Endothelial cell of umbilical vein (primary cell): ENCODE results near the gene RNF144B. TPM values are rescaled to one million over a fixed set of nuclear protein-coding genes. Genes with fewer than 3 reads are reported as not detected.
A peak's percentile ranks its signal among the peaks of the same experiment; 100 is the strongest.

Experiments used
- BruUV-seq: library from RNA; stranded (reverse); fragments of 400-500 nt; replicated peaks from 2 replicates; lab custom pipeline; 2021; lab: Mats Ljungman, UMichigan
- CTCF ChIA-PET: fragments of 300-600, 350-600 bp; sonication (Branson Sonifier 250); formaldehyde crosslinking; loops from one replicate; lab custom pipeline; 2021; ENCODE audit warnings: antibody characterized with exemption, inconsistent platforms; lab: Charles Lee
- POLR2A ChIA-PET: fragments of 300-600, 350-600 bp; sonication (Branson Sonifier 250); formaldehyde crosslinking; loops from one replicate; lab custom pipeline; 2021; ENCODE audit warnings: antibody characterized with exemption, inconsistent platforms; lab: Charles Lee
- DNase-seq: peaks from one replicate; pipeline ENCODE4 v3.0.0-alpha.2; 2011; ENCODE audit warnings: low read depth, low spot score
- FAIRE-seq: peaks from 2 replicates; lab custom pipeline; 2011; peaks lifted over from hg19 to GRCh38; lab: Jason Lieb, UNC
- H2AFZ ChIP-seq: 2 replicates; pipeline ENCODE4 v1.6.0; 2012; ENCODE audit warnings: low read depth, low read length, control low read depth, inconsistent platforms
- H3K27ac ChIP-seq: 2 replicates; pipeline ENCODE4 v1.5.1; 2011; ENCODE audit warnings: low read depth, mild to moderate bottlenecking, control low read depth, low read length, moderate library complexity; ENCODE audit not compliant: insufficient read depth
- H3K27me3 ChIP-seq, 2 experiments: 2 replicates each; pipeline versions ENCODE4 v1.6.0 to v1.6.1; 2011; ENCODE audit warnings: low read length in 2 of 2, mixed read lengths in 1 of 2; ENCODE audit not compliant: control insufficient read depth in 2 of 2, insufficient read depth in 2 of 2
- H3K36me3 ChIP-seq, 2 experiments: 2 replicates in 1 of 2; 3 replicates in 1 of 2; pipeline ENCODE4 v1.5.1; 2011; ENCODE audit warnings: low read length in 2 of 2, mild to moderate bottlenecking in 1 of 2, moderate library complexity in 1 of 2; ENCODE audit not compliant: control insufficient read depth in 2 of 2, insufficient read depth in 2 of 2; ENCODE audit errors: extremely low read depth in 1 of 2
- H3K4me1 ChIP-seq: 3 replicates; pipeline ENCODE4 v1.5.1; 2011; ENCODE audit warnings: mild to moderate bottlenecking, low read length; ENCODE audit not compliant: control insufficient read depth, insufficient read depth; ENCODE audit errors: extremely low read depth
- H3K4me2 ChIP-seq: 2 replicates; pipeline ENCODE4 v1.6.1; 2011; ENCODE audit warnings: low read length, control low read depth, mixed read lengths; ENCODE audit not compliant: insufficient read depth
- H3K4me3 ChIP-seq, 3 experiments: fragments of 200-600 bp in 1 of 3; sonication (generic), shearing (Covaris generic) in 1 of 3; replicated peaks in 1 of 3; 2 replicates each; pipeline ENCODE4 v1.5.1; 2011 to 2016; ENCODE audit warnings: control low read depth in 3 of 3, low read length in 3 of 3, mild to moderate bottlenecking in 2 of 3, inconsistent platforms in 1 of 3, low read depth in 1 of 3, moderate library complexity in 1 of 3; ENCODE audit not compliant: insufficient read depth in 1 of 3
- H3K79me2 ChIP-seq: 2 replicates; pipeline ENCODE4 v1.6.0; 2012; ENCODE audit warnings: low read length, inconsistent platforms; ENCODE audit not compliant: control insufficient read depth, insufficient read depth
- H3K9ac ChIP-seq: replicated peaks from 2 replicates; pipeline ENCODE3; 2011; ENCODE audit warnings: low read length, control low read depth; ENCODE audit not compliant: insufficient read depth; ENCODE audit errors: extremely low read depth
- H3K9me1 ChIP-seq: replicated peaks from 3 replicates; pipeline ENCODE4 v1.6.0; 2011; ENCODE audit warnings: mild to moderate bottlenecking, low read length; ENCODE audit not compliant: control insufficient read depth, insufficient read depth; ENCODE audit errors: extremely low read depth
- H3K9me3 ChIP-seq: replicated peaks from 2 replicates; pipeline ENCODE4 v1.5.1; 2012; ENCODE audit warnings: low read length, inconsistent platforms; ENCODE audit not compliant: control insufficient read depth, insufficient read depth
- H4K20me1 ChIP-seq: replicated peaks from 2 replicates; pipeline ENCODE3; 2011; ENCODE audit warnings: mild to moderate bottlenecking, low read length; ENCODE audit not compliant: control insufficient read depth, insufficient read depth; ENCODE audit errors: extremely low read depth
- EZH2 ChIP-seq: IDR thresholded peaks from 2 replicates; pipeline ENCODE4 v1.6.1; 2012; ENCODE audit warnings: borderline replicate concordance, low read depth, mild to moderate bottlenecking, moderate library complexity, low read length, inconsistent platforms; ENCODE audit not compliant: severe bottlenecking
- FOS ChIP-seq: IDR thresholded peaks from 2 replicates; pipeline ENCODE4 v1.6.1; 2011; ENCODE audit warnings: mild to moderate bottlenecking, low read length, moderate library complexity, borderline replicate concordance; ENCODE audit not compliant: insufficient read depth
- GATA2 ChIP-seq: IDR thresholded peaks from 2 replicates; pipeline ENCODE4 v1.7.0; 2011; ENCODE audit warnings: low read depth, mild to moderate bottlenecking, moderate library complexity, mixed read lengths, low read length; ENCODE audit not compliant: insufficient read length, insufficient read depth
- JUN ChIP-seq: IDR thresholded peaks from 2 replicates; pipeline ENCODE4 v1.6.1; 2011; ENCODE audit warnings: borderline replicate concordance, low read depth; ENCODE audit not compliant: insufficient read length, insufficient read depth
- POLR2A ChIP-seq: IDR thresholded peaks from 2 replicates; pipeline ENCODE4 v1.6.1; 2012; ENCODE audit warnings: low read depth, mild to moderate bottlenecking, control low read depth, low read length
- POLR2AphosphoS5 ChIP-seq: IDR thresholded peaks from 2 replicates; pipeline ENCODE4 v1.6.1; 2012; ENCODE audit warnings: low read depth, mild to moderate bottlenecking, control low read depth, low read length, moderate library complexity; ENCODE audit not compliant: insufficient read depth
- dilution Hi-C: fragments of 300-500 bp; cut with MboI; formaldehyde crosslinking; loops from one replicate; pipeline ENCODE4 v1.15.0; 2019; ENCODE audit warnings: low sequenced_read_pairs; ENCODE audit not compliant: extremely low pct_ligation_motif_present
- intact Hi-C: fragments of 100-400 bp; cut with micrococcal nuclease; formaldehyde crosslinking; loops from one replicate; pipeline ENCODE4 v1.10.0; 2022
- polyA plus RNA-seq, 4 experiments: library from polyadenylated mRNA; depleted of rRNA in 3 of 4; stranded (reverse) in 3 of 4; unstranded in 1 of 4; fragments of >200 nt; gene quantifications; 2 replicates each; pipeline versions ENCODE4 v1.2.1 to v1.2.3, GENCODE V29; 2011 to 2012; ENCODE audit warnings: missing spikeins in 1 of 4
- total RNA-seq: library from RNA; stranded (reverse); gene quantifications from 2 replicates; pipeline ENCODE4 v1.2.3, GENCODE V29; 2021
- TF ChIP-seq, protein P1 (sequence below), 2 donors: IDR thresholded peaks; 1 replicate in 1 of 2; 2 replicates in 1 of 2; pipeline ENCODE4 v1.5.1; 2011; ENCODE audit warnings: low read length in 2 of 2, mild to moderate bottlenecking in 2 of 2, moderate library complexity in 2 of 2, control low read depth in 1 of 2, inconsistent platforms in 1 of 2, low read depth in 1 of 2; ENCODE audit not compliant: insufficient read depth in 1 of 2; ENCODE audit errors: extremely low read depth in 1 of 2
- TF ChIP-seq, protein P2 (sequence below): IDR thresholded peaks from 2 replicates; pipeline ENCODE4 v1.6.1; 2011; ENCODE audit not compliant: insufficient read depth, insufficient read length

Gene RNF144B
- total and polyA plus RNA-seq, 2 donors (not counting 3 experiments of a cell fraction or from before 2014, with no cell fraction given), result 18.1 to 97.3 TPM

DNA sequence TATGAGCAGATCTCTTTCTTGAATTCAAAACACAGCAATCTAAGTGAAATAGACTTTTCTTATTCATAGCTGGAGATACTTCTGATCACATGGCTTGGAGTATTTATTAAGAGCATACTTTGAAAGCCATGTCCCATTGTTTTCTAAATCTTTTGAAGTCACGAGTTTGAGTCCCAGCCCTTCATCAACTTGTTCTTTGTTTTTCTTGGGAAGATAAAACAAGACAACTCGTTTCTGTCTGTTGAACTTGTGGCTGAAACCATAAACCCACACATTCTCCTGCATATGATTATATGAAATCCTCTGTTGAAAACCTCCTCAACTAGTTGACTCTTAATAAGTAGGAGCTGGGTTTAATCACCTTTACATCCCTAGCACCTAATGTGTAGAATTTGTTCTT is 3.3 kb downstream of the RNF144B start:
- no peaks in the 10 kb centered on the region for H3K36me3 ChIP-seq
- dilution Hi-C loops, result no loop called here
- FAIRE-seq, result no peak
- BruUV-seq, result no TSS peak
- no peak overlapping the region for H2AFZ ChIP-seq
- peak overlapping the region; percentile 10 for H3K27ac ChIP-seq
- H3K79me2 ChIP-seq, result peaks cover 80% of the 10 kb centered on the region
- peaks cover 60% of the 10 kb centered on the region for H3K4me1 ChIP-seq
- peak overlapping the region; percentile 79 for H3K4me2 ChIP-seq
- no peaks in the 10 kb centered on the region for H3K9me3 ChIP-seq
- POLR2A ChIA-PET, result interaction anchor here (1.1 kb wide), 1 partner anchor 20 kb away, joined by 3 read pairs; no protein-coding TSS in a partner anchor
- H3K27me3 ChIP-seq, result no peaks in the 10 kb centered on the region
- TF ChIP-seq, protein P1, sequence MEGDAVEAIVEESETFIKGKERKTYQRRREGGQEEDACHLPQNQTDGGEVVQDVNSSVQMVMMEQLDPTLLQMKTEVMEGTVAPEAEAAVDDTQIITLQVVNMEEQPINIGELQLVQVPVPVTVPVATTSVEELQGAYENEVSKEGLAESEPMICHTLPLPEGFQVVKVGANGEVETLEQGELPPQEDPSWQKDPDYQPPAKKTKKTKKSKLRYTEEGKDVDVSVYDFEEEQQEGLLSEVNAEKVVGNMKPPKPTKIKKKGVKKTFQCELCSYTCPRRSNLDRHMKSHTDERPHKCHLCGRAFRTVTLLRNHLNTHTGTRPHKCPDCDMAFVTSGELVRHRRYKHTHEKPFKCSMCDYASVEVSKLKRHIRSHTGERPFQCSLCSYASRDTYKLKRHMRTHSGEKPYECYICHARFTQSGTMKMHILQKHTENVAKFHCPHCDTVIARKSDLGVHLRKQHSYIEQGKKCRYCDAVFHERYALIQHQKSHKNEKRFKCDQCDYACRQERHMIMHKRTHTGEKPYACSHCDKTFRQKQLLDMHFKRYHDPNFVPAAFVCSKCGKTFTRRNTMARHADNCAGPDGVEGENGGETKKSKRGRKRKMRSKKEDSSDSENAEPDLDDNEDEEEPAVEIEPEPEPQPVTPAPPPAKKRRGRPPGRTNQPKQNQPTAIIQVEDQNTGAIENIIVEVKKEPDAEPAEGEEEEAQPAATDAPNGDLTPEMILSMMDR (IDR thresholded peaks at IDR 0.05; ENCODE audit: extremely low read depth in 1 of 2, insufficient read depth in 1 of 2, low read depth in 1 of 2, low read length in 2 of 2), result no peak
- no peak for TF ChIP-seq GATA2
- TF ChIP-seq JUN, result no peak
- TF ChIP-seq, protein P2, sequence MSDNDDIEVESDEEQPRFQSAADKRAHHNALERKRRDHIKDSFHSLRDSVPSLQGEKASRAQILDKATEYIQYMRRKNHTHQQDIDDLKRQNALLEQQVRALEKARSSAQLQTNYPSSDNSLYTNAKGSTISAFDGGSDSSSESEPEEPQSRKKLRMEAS, result no peak
- no peak for TF ChIP-seq FOS
- TF ChIP-seq POLR2AphosphoS5, result no peak
- no peak for TF ChIP-seq EZH2
- no peak for TF ChIP-seq POLR2A
- H3K4me3 ChIP-seq, result peak overlapping the region in 2 of 3 experiments; percentile 79 to 96
- H3K9ac ChIP-seq, result peak overlapping the region; percentile 86
- intact Hi-C loops, result loop anchor here (10.0 kb wide), 1 partner anchor 526 kb away; no protein-coding TSS in a partner anchor
- no peak for DNase-seq
- no peaks in the 10 kb centered on the region for H4K20me1 ChIP-seq
- CTCF ChIA-PET, result interaction anchor here (0.8 to 1.9 kb wide), 6 partner anchors 10 to 68 kb away, joined by 3 to 8 read pairs (median 4); no protein-coding TSS in a partner anchor
- H3K9me1 ChIP-seq, result no peaks in the 10 kb centered on the region
